BJ (cell line): ENCODE results near the gene FAM171A1. TPM values are rescaled to one million over a fixed set of nuclear protein-coding genes. Genes with fewer than 3 reads are reported as not detected.
"Not testable (repeated sequence)": the region's sequence is repeated elsewhere in the genome, so short reads cannot be mapped to it uniquely, and the experiment has no call there.

Experiments used
- CTCF ChIA-PET: fragments of 350-600 bp; formaldehyde crosslinking; extraction: SDS; loops from one replicate; lab custom pipeline; 2021; ENCODE audit warnings: antibody characterized with exemption, inconsistent platforms; lab: Yijun Ruan, JAX
- POLR2A ChIA-PET: fragments of 300-600 bp; sonication (Branson Sonifier 250); formaldehyde crosslinking; extraction: SDS; loops from one replicate; lab custom pipeline; 2021; ENCODE audit warnings: antibody characterized with exemption; lab: Charles Lee
- DNase-seq: peaks from one replicate; pipeline ENCODE4 v3.0.0-alpha.2; 2011; ENCODE audit warnings: low read depth
- H3K27me3 ChIP-seq: 2 replicates; pipeline ENCODE4 v1.6.0; 2011; ENCODE audit warnings: low read length; ENCODE audit not compliant: control insufficient read depth, insufficient read depth
- H3K36me3 ChIP-seq: 2 replicates; pipeline ENCODE4 v1.5.1; 2011; ENCODE audit warnings: low read length; ENCODE audit not compliant: control insufficient read depth, insufficient read depth
- H3K4me3 ChIP-seq: 2 replicates; pipeline ENCODE4 v1.5.1; 2011; ENCODE audit warnings: low read depth, mild to moderate bottlenecking, control low read depth, low read length
- CTCF ChIP-seq: IDR thresholded peaks from 2 replicates; pipeline ENCODE4 v1.5.1; 2011; ENCODE audit warnings: low read depth, mild to moderate bottlenecking, control low read depth, inconsistent platforms, low read length, moderate library complexity; ENCODE audit not compliant: insufficient read depth
- polyA plus RNA-seq: library from polyadenylated mRNA; depleted of rRNA; stranded (reverse); fragments of >200 nt; gene quantifications from 2 replicates; pipeline ENCODE4 v1.2.3, GENCODE V29; 2011

FAM171A1 gene
- polyA plus RNA-seq, 1 experiment = 18.4 TPM

GRCh38 chr10:15278786-15279185 lies 92.3 kb downstream of the FAM171A1 start:
- H3K36me3 ChIP-seq = 0 out of 2 replicates have a peak, but pooled peaks cover 3% of the 10 kb centered on the region
- no peak for TF ChIP-seq CTCF
- H3K27me3 ChIP-seq = no peaks in the 10 kb centered on the region
- H3K4me3 ChIP-seq = no peak overlapping the region
- POLR2A ChIA-PET = no interaction called here
- CTCF ChIA-PET = no interaction called here
- DNase-seq = no peak

- POLR2A ChIA-PET = interaction anchor here (0.6 kb wide), 1 partner anchor 1799 kb away, joined by 4 read pairs; no protein-coding TSS in a partner anchor
- H3K4me3 ChIP-seq, H3K36me3 ChIP-seq, DNase-seq, H3K27me3 ChIP-seq: not testable (repeated sequence)
- CTCF ChIA-PET = interaction anchor here (1.0 kb wide), 1 partner anchor 12 kb away, joined by 3 read pairs; no protein-coding TSS in a partner anchor
These were observed 95.0 kb downstream of the FAM171A1 start for GRCh38 chr10:15276039-15276438.

GRCh38 chr10:15269838-15270237 lies 101.3 kb downstream of the FAM171A1 start:
- H3K36me3 ChIP-seq, CTCF ChIA-PET, H3K27me3 ChIP-seq, POLR2A ChIA-PET, H3K4me3 ChIP-seq, DNase-seq: not testable (repeated sequence)

- CTCF ChIA-PET = no interaction called here
- DNase-seq = no peak
These were observed 103.6 kb downstream of the FAM171A1 start for GRCh38 chr10:15267496-15267895.

GRCh38 chr10:15266117-15266516 lies 105.0 kb downstream of the FAM171A1 start:
- ChIA-PET POLR2A (no interaction called here), CTCF (no interaction called here)
- DNase-seq = no peak
- Histone ChIP-seq H3K27me3 (no peaks in the 10 kb centered on the region), H3K36me3 (no peaks in the 10 kb centered on the region; the same call in 1 of the 2 replicates), H3K4me3 (no peak overlapping the region)
- no peak for TF ChIP-seq CTCF

More at GRCh38 chr10:15267496-15267895, 103.6 kb downstream of the FAM171A1 start:
- Histone ChIP-seq H3K36me3 (no peaks in the 10 kb centered on the region; the same call in 1 of the 2 replicates), H3K4me3 (no peak overlapping the region), H3K27me3 (no peaks in the 10 kb centered on the region)
- POLR2A ChIA-PET = no interaction called here
- TF ChIP-seq CTCF = no peak

GRCh38 chr10:15265558-15265957 lies 105.5 kb downstream of the FAM171A1 start:
- no peak for TF ChIP-seq CTCF
- Histone ChIP-seq H3K4me3 (no peak overlapping the region), H3K36me3 (no peaks in the 10 kb centered on the region; the same call in 1 of the 2 replicates), H3K27me3 (no peaks in the 10 kb centered on the region)
- DNase-seq = no peak
- CTCF ChIA-PET = no interaction called here
- POLR2A ChIA-PET = no interaction called here
